NAMALWA (cell line): ENCODE measurements around the gene SARDH.
A peak's percentile ranks its signal among the peaks of the same experiment; 100 is the strongest.

ENCODE experiments used
- DNase-seq: peaks from one replicate; pipeline ENCODE4 v3.0.0-alpha.2; 2015; ENCODE audit warnings: low spot score

The SARDH gene

DNA sequence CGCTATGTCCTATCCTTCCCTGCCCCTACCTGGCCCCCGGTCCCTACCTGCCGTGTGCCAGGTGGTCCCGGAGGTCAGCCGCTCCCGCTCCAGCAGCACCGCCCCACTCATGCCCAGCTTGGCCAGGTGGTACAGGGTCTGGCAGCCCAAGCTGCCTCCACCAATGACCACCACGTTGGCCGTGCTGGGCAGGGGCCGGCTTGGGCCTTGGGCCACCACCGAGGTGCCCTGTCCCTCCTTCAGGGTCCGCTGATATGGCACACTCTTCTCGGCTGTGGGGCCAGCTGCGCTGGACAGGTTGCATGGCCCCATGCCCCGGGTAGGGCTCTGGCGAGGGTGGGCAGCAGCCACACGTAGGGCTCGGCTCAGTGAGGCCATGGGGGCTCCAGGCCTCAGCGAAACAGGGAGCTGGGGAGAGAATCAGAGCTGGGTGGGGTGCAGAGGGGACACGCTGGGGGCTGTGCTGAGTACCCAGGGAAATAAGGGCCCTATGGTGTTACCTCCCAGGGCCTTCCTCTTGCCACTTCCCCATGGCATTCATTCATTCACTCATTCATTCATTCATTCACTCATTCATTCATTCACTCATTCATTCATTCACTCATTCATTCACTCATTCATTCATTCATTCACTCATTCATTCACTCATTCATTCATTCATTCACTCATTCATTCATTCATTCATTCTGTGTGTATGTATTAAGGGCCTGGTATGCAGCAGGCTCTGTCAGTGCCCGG is 4.2 kb downstream of the SARDH start:
- no peak for DNase-seq

DNA sequence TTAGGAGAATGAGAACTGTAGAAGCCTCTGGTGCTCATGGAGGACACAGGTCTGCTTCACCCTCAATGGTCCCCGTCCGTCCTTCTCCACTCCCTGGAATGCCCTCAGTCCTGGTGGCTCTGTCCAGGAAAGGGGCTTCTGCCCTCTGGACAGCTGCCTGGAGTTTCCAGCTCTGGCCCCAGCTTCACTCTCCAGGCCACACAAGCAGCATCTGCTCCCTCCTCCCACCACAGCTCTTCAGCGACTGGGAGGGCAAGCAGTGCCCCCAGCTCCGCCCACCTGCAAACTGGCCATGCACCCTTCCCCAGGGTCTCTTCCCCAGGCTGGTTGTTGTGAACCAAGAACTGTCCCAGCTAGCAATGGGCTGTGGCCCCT is 4.7 kb downstream of the SARDH start:
- DNase-seq, result no peak

GRCh38 chr9:133732639-133733408 is 5.3 kb downstream of the SARDH start:
- no peak for DNase-seq

- DNase-seq, result peak; percentile 60
These were observed 6.1 kb downstream of the SARDH start for GRCh38 chr9:133731876-133732638.

DNA sequence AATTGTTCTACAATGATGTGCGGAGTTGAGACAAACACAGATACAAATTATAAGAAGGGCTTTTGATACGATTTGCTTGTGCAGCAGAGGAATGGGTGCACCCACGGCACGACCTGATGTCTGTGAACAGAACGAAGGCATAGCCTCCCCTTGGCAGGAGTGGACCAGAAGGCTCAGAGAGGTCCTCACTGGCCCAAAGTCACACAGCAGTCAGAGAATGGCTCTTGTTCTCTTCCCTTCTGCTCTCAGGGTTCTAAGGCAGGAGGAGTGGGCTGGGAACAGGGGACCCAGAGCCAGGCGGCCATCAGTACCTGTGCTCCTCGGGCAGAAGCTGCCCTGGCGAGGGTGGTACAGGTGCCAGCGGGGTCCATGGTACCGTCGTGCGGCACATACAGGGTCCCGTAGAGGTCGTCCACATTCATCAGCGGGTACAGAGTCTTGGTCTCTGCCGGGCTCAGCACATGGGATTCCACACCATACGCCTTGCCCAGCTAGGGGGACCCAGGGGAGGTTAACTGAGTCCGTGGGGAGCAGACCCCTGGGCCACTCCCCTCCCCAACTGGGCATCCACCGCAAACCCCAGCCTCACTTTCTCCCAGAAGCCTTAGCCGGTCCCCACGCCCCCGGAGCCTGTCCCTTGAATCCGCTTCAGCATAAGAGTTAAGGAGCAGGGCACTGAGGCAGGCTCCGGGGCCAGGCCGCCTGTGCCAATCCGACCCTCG is 7.0 kb downstream of the SARDH start:
- DNase-seq, result no peak

- DNase-seq, result no peak
These were observed 8.4 kb downstream of the SARDH start for GRCh38 chr9:133729617-133730281.

DNA sequence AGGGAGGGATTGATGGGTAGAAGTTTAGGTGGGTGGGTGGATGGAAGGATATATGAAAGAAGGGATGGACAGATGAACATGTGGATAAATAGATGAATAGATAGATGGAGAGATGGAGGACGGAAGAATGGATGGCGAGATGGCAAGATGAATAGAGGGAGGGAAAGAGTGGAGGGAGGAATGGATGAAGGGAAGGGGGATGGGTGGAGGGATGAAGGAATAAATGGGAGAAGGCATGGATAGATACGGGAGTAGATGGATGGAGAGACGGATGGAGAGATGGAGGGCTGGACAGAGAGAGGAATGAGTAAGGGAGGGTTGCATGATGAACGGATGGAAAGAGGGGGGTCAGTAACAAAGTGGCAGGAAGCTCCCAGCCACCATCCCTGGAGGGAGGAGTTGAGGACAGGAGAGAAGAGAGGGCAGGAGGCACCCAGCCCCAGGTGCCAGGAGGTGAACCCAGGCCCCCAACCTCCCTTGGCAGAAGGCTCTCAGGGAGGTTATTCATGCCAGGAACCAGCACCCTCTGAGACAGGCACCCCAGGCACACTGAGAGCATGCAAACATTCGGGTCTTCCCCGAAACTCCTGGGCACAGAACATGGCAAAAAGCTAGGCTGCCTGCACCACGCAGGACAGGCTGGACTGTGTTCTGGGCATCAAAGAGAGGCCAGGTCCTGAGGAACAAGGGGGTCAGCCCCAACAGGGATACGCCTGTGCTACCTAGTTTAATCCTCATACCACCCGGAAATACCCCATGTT is 9.1 kb downstream of the SARDH start:
- no peak for DNase-seq

GRCh38 chr9:133727876-133728441 is 10.2 kb downstream of the SARDH start:
- no peak for DNase-seq

- no peak for DNase-seq
These were observed 10.8 kb downstream of the SARDH start for GRCh38 chr9:133727277-133727875.

- DNase-seq, result peak; percentile 55
These were observed 11.5 kb downstream of the SARDH start for GRCh38 chr9:133726401-133727276.

DNA sequence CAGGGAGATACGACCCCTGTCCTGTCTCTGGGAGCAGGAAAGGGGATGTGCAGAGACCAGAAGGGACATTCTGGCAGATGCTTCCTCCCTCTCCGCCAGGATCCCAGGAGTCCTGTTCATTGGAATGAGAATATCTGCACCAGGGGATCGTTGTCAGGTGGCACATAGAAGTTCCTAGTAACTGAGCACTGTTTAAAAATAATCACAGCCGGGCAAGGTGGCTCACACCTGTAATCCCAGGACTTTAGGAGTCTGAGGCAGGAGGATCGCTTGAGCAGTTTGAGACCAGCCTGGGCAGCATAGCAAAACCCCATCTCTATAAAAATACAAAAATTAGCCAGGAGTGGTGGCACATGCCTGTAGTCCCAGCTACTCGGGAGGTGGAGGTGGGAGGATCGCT is 12.3 kb downstream of the SARDH start:
- DNase-seq, result no peak

DNA sequence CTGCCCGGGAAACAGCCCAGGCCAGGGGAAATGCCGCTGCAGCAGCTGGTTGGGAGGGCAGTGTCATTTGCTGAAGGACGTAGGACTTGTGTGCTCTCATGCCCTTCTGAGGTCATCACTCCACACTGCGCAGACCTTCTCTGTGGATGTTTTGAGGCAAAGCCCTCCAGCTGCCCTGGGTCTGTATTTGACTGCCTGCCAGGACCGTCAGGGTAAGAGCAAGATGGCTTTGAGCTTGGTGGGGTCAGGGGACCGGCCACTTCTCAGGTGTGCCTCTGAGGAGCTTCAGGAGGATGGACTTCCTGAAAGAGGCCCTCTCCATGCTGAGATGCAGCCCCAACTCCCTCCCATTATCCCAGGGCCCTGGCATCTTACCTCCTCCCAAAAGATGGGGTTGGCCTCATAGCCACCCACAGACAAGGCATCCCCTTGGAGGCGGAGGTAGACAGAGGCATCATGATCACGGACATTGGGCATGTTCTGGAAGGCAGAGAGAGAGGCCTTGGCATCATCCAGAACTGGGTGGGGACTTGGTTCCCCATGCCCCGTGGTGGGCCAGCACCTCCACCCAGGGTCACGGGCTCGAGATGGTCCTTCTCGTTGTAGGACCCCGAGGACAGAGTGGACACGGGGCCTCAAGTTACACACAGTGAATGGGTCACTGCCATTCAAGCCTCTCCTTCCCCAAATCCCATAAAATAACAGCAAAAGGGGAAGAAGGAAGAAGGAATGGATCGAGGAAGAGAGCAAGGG is 19.4 kb downstream of the SARDH start:
- no peak for DNase-seq

GRCh38 chr9:133717113-133718031 is 20.8 kb downstream of the SARDH start:
- DNase-seq, result no peak

- DNase-seq, result no peak
These were observed 21.5 kb downstream of the SARDH start for GRCh38 chr9:133716564-133717112.

DNA sequence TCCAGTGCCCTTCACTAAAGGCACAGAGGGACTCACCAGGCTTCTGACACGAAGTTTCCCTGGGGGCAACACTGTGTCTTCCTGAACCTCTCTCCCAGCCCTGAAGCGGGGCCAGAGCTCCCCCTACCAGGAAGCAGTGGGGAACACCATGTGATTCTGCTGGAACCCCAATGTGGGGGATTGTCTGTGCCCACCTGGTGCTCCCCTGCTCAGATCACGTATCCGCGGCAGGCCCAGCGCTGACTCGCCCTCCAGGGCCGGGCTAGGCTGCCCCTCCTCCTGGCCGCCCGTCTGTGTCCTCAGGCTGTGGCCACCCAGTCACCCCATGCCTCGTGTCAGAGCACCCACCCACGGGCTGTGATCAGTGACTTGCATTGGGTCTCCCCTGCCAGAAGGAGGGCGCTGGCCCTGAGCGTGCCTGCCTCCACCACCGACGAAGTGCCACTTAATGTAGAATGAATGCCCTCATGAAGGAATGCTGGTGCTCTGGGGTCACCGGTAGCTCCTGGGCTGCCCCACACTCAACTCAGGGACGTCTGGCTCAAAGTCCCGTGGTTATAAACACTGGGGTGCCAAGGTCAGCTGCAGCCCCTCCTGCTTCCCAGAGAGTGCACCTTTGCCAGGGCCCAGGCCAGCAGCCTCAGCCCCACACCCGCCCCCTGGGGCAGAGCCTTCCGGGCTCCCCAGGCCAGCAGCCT is 22.1 kb downstream of the SARDH start:
- peak; percentile 46 for DNase-seq

GRCh38 chr9:133715295-133715865 is 22.8 kb downstream of the SARDH start:
- no peak for DNase-seq
